WTC11 (cell line): ENCODE data around the gene TMC1.

Experiments
- CREB1 ChIP-seq: sonication (generic); formaldehyde crosslinking; IDR thresholded peaks from 2 replicates; pipeline ENCODE4 v1.8.0; 2023; ENCODE audit warnings: mild to moderate bottlenecking, missing genetic modification reagents
- CTCF ChIP-seq: fragments of 200-600 bp; IDR thresholded peaks from 2 replicates; pipeline ENCODE4 v1.8.0; 2022; ENCODE audit warnings: antibody characterized with exemption
- IRF1 ChIP-seq: sonication (generic); formaldehyde crosslinking; IDR thresholded peaks from 2 replicates; pipeline ENCODE4 v1.8.0; 2023; ENCODE audit warnings: missing genetic modification reagents
- SP1 ChIP-seq: sonication (generic); formaldehyde crosslinking; conservative IDR thresholded peaks from 2 replicates; pipeline ENCODE4 v1.8.1; 2022; ENCODE audit warnings: missing genetic modification reagents
- TEAD1 ChIP-seq: sonication (generic); formaldehyde crosslinking; IDR thresholded peaks from 2 replicates; pipeline ENCODE4 v1.8.0; 2022; ENCODE audit warnings: mild to moderate bottlenecking, missing genetic modification reagents
- TEAD4 ChIP-seq: sonication (generic); formaldehyde crosslinking; IDR thresholded peaks from 2 replicates; pipeline ENCODE4 v1.8.0; 2022; ENCODE audit warnings: mild to moderate bottlenecking, missing genetic modification reagents
- ZNF423 ChIP-seq: fragments of 250-450 bp; sonication (Bioruptor Pico); IDR thresholded peaks from 2 replicates; pipeline ENCODE4 v2.1.2; 2022; ENCODE audit warnings: mild to moderate bottlenecking, moderate library complexity
- ZNF512 ChIP-seq: sonication (generic); formaldehyde crosslinking; IDR thresholded peaks from 2 replicates; pipeline ENCODE4 v1.8.1; 2022; ENCODE audit warnings: missing genetic modification reagents, borderline replicate concordance

GRCh38 chr9:72579880-72580550 lies 58.6 kb downstream of the TMC1 start:
- TF ChIP-seq CREB1 (CRISPR knock-in tag) (no peak), ZNF423 (no peak), TEAD4 (no peak), TEAD1 (no peak), ZNF512 (CRISPR knock-in tag) (no peak), IRF1 (no peak), SP1 (CRISPR knock-in tag) (no peak), CTCF (no peak)
